Endothelial cell of umbilical vein (primary cell): ENCODE measurements around the gene PPHLN1. TPM values are rescaled to one million over a fixed set of nuclear protein-coding genes. Genes with fewer than 3 reads are reported as not detected.

Experiments used
- BruUV-seq: library from RNA; stranded (reverse); fragments of 400-500 nt; replicated peaks from 2 replicates; lab custom pipeline; 2021; lab: Mats Ljungman, UMichigan
- CTCF ChIA-PET: fragments of 300-600, 350-600 bp; sonication (Branson Sonifier 250); formaldehyde crosslinking; loops from one replicate; lab custom pipeline; 2021; ENCODE audit warnings: antibody characterized with exemption, inconsistent platforms; lab: Charles Lee
- POLR2A ChIA-PET: fragments of 300-600, 350-600 bp; sonication (Branson Sonifier 250); formaldehyde crosslinking; loops from one replicate; lab custom pipeline; 2021; ENCODE audit warnings: antibody characterized with exemption, inconsistent platforms; lab: Charles Lee
- DNase-seq: peaks from one replicate; pipeline ENCODE4 v3.0.0-alpha.2; 2011; ENCODE audit warnings: low read depth, low spot score
- FAIRE-seq: peaks from 2 replicates; lab custom pipeline; 2011; peaks lifted over from hg19 to GRCh38; lab: Jason Lieb, UNC
- H2AFZ ChIP-seq: 2 replicates; pipeline ENCODE4 v1.6.0; 2012; ENCODE audit warnings: low read depth, low read length, control low read depth, inconsistent platforms
- H3K27ac ChIP-seq: 2 replicates; pipeline ENCODE4 v1.5.1; 2011; ENCODE audit warnings: low read depth, mild to moderate bottlenecking, control low read depth, low read length, moderate library complexity; ENCODE audit not compliant: insufficient read depth
- H3K27me3 ChIP-seq, 2 experiments: 2 replicates each; pipeline versions ENCODE4 v1.6.0 to v1.6.1; 2011; ENCODE audit warnings: low read length in 2 of 2, mixed read lengths in 1 of 2; ENCODE audit not compliant: control insufficient read depth in 2 of 2, insufficient read depth in 2 of 2
- H3K36me3 ChIP-seq, 2 experiments: 2 replicates in 1 of 2; 3 replicates in 1 of 2; pipeline ENCODE4 v1.5.1; 2011; ENCODE audit warnings: low read length in 2 of 2, mild to moderate bottlenecking in 1 of 2, moderate library complexity in 1 of 2; ENCODE audit not compliant: control insufficient read depth in 2 of 2, insufficient read depth in 2 of 2; ENCODE audit errors: extremely low read depth in 1 of 2
- H3K4me1 ChIP-seq: 3 replicates; pipeline ENCODE4 v1.5.1; 2011; ENCODE audit warnings: mild to moderate bottlenecking, low read length; ENCODE audit not compliant: control insufficient read depth, insufficient read depth; ENCODE audit errors: extremely low read depth
- H3K4me2 ChIP-seq: 2 replicates; pipeline ENCODE4 v1.6.1; 2011; ENCODE audit warnings: low read length, control low read depth, mixed read lengths; ENCODE audit not compliant: insufficient read depth
- H3K4me3 ChIP-seq, 3 experiments: fragments of 200-600 bp in 1 of 3; sonication (generic), shearing (Covaris generic) in 1 of 3; replicated peaks in 1 of 3; 2 replicates each; pipeline ENCODE4 v1.5.1; 2011 to 2016; ENCODE audit warnings: control low read depth in 3 of 3, low read length in 3 of 3, mild to moderate bottlenecking in 2 of 3, inconsistent platforms in 1 of 3, low read depth in 1 of 3, moderate library complexity in 1 of 3; ENCODE audit not compliant: insufficient read depth in 1 of 3
- H3K79me2 ChIP-seq: 2 replicates; pipeline ENCODE4 v1.6.0; 2012; ENCODE audit warnings: low read length, inconsistent platforms; ENCODE audit not compliant: control insufficient read depth, insufficient read depth
- H3K9ac ChIP-seq: replicated peaks from 2 replicates; pipeline ENCODE3; 2011; ENCODE audit warnings: low read length, control low read depth; ENCODE audit not compliant: insufficient read depth; ENCODE audit errors: extremely low read depth
- H3K9me1 ChIP-seq: replicated peaks from 3 replicates; pipeline ENCODE4 v1.6.0; 2011; ENCODE audit warnings: mild to moderate bottlenecking, low read length; ENCODE audit not compliant: control insufficient read depth, insufficient read depth; ENCODE audit errors: extremely low read depth
- H3K9me3 ChIP-seq: replicated peaks from 2 replicates; pipeline ENCODE4 v1.5.1; 2012; ENCODE audit warnings: low read length, inconsistent platforms; ENCODE audit not compliant: control insufficient read depth, insufficient read depth
- H4K20me1 ChIP-seq: replicated peaks from 2 replicates; pipeline ENCODE3; 2011; ENCODE audit warnings: mild to moderate bottlenecking, low read length; ENCODE audit not compliant: control insufficient read depth, insufficient read depth; ENCODE audit errors: extremely low read depth
- EZH2 ChIP-seq: IDR thresholded peaks from 2 replicates; pipeline ENCODE4 v1.6.1; 2012; ENCODE audit warnings: borderline replicate concordance, low read depth, mild to moderate bottlenecking, moderate library complexity, low read length, inconsistent platforms; ENCODE audit not compliant: severe bottlenecking
- FOS ChIP-seq: IDR thresholded peaks from 2 replicates; pipeline ENCODE4 v1.6.1; 2011; ENCODE audit warnings: mild to moderate bottlenecking, low read length, moderate library complexity, borderline replicate concordance; ENCODE audit not compliant: insufficient read depth
- GATA2 ChIP-seq: IDR thresholded peaks from 2 replicates; pipeline ENCODE4 v1.7.0; 2011; ENCODE audit warnings: low read depth, mild to moderate bottlenecking, moderate library complexity, mixed read lengths, low read length; ENCODE audit not compliant: insufficient read length, insufficient read depth
- JUN ChIP-seq: IDR thresholded peaks from 2 replicates; pipeline ENCODE4 v1.6.1; 2011; ENCODE audit warnings: borderline replicate concordance, low read depth; ENCODE audit not compliant: insufficient read length, insufficient read depth
- POLR2A ChIP-seq: IDR thresholded peaks from 2 replicates; pipeline ENCODE4 v1.6.1; 2012; ENCODE audit warnings: low read depth, mild to moderate bottlenecking, control low read depth, low read length
- dilution Hi-C: fragments of 300-500 bp; cut with MboI; formaldehyde crosslinking; loops from one replicate; pipeline ENCODE4 v1.15.0; 2019; ENCODE audit warnings: low sequenced_read_pairs; ENCODE audit not compliant: extremely low pct_ligation_motif_present
- intact Hi-C: fragments of 100-400 bp; cut with micrococcal nuclease; formaldehyde crosslinking; loops from one replicate; pipeline ENCODE4 v1.10.0; 2022
- polyA plus RNA-seq, 4 experiments: library from polyadenylated mRNA; depleted of rRNA in 3 of 4; stranded (reverse) in 3 of 4; unstranded in 1 of 4; fragments of >200 nt; gene quantifications; 2 replicates each; pipeline versions ENCODE4 v1.2.1 to v1.2.3, GENCODE V29; 2011 to 2012; ENCODE audit warnings: missing spikeins in 1 of 4
- total RNA-seq: library from RNA; stranded (reverse); gene quantifications from 2 replicates; pipeline ENCODE4 v1.2.3, GENCODE V29; 2021
- TF ChIP-seq, protein P1 (sequence below), 2 donors: IDR thresholded peaks; 1 replicate in 1 of 2; 2 replicates in 1 of 2; pipeline ENCODE4 v1.5.1; 2011; ENCODE audit warnings: low read length in 2 of 2, mild to moderate bottlenecking in 2 of 2, moderate library complexity in 2 of 2, control low read depth in 1 of 2, inconsistent platforms in 1 of 2, low read depth in 1 of 2; ENCODE audit not compliant: insufficient read depth in 1 of 2; ENCODE audit errors: extremely low read depth in 1 of 2
- TF ChIP-seq, protein P2 (sequence below): IDR thresholded peaks from 2 replicates; pipeline ENCODE4 v1.6.1; 2011; ENCODE audit not compliant: insufficient read depth, insufficient read length

The PPHLN1 gene
- total and polyA plus RNA-seq, 2 donors (not counting 3 experiments of a cell fraction or from before 2014, with no cell fraction given): 23.4 to 62.2 TPM

DNA sequence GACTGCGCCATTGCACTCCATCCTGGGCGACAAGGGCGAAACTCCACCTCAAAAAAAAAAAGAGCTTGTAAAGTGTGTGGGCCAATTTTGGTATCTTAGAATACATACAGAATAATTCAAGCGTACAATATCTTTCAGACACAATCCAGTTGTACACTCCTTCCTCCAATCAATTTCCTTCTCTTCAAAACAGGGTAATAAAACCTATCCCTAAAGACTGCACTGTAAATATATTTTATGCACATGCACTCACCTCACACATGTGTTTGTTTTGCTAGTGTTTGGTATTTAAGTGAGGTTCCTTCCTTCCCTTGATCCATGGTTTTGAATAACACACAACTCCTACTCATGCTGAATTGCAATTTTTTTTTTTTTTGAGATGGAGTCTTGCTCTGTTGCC, 137.7 kb downstream of the PPHLN1 start:
- POLR2A ChIA-PET: interaction anchor here (0.6 kb wide), 1 partner anchor 122 kb away, joined by 4 read pairs; no protein-coding TSS in a partner anchor
- Histone ChIP-seq H3K4me2 (no peak overlapping the region), H3K9me3 (no peaks in the 10 kb centered on the region), H2AFZ (no peak overlapping the region), H4K20me1 (no peaks in the 10 kb centered on the region), H3K4me1 (peaks cover 10% of the 10 kb centered on the region), H3K79me2 (peaks cover 34% of the 10 kb centered on the region), H3K27me3 (no peaks in the 10 kb centered on the region), H3K9me1 (no peaks in the 10 kb centered on the region), H3K9ac (no peak overlapping the region), H3K27ac (no peak overlapping the region), H3K36me3 (peaks cover 42 to 50% of the 10 kb centered on the region in 2 experiments), H3K4me3 (no peak overlapping the region)
- DNase-seq (no peak), FAIRE-seq (no peak)
- dilution Hi-C loops: no loop called here
- intact Hi-C loops: no loop called here
- no TSS peak for BruUV-seq
- CTCF ChIA-PET: interaction anchor here (1.3 to 1.6 kb wide), 5 partner anchors 20 to 875 kb away, joined by 3 to 6 read pairs (median 4); no protein-coding TSS in a partner anchor
- TF ChIP-seq GATA2: no peak
- TF ChIP-seq, protein P1, sequence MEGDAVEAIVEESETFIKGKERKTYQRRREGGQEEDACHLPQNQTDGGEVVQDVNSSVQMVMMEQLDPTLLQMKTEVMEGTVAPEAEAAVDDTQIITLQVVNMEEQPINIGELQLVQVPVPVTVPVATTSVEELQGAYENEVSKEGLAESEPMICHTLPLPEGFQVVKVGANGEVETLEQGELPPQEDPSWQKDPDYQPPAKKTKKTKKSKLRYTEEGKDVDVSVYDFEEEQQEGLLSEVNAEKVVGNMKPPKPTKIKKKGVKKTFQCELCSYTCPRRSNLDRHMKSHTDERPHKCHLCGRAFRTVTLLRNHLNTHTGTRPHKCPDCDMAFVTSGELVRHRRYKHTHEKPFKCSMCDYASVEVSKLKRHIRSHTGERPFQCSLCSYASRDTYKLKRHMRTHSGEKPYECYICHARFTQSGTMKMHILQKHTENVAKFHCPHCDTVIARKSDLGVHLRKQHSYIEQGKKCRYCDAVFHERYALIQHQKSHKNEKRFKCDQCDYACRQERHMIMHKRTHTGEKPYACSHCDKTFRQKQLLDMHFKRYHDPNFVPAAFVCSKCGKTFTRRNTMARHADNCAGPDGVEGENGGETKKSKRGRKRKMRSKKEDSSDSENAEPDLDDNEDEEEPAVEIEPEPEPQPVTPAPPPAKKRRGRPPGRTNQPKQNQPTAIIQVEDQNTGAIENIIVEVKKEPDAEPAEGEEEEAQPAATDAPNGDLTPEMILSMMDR (IDR thresholded peaks at IDR 0.05; ENCODE audit: extremely low read depth in 1 of 2, insufficient read depth in 1 of 2, low read depth in 1 of 2, low read length in 2 of 2): no peak
- TF ChIP-seq, protein P2, sequence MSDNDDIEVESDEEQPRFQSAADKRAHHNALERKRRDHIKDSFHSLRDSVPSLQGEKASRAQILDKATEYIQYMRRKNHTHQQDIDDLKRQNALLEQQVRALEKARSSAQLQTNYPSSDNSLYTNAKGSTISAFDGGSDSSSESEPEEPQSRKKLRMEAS: no peak
- no peak for TF ChIP-seq EZH2
- no peak for TF ChIP-seq FOS
- TF ChIP-seq JUN: no peak
- no peak for TF ChIP-seq POLR2A
